ENCODE results near the gene HOXD12.
A peak's percentile ranks its signal among the peaks of the same experiment; 100 is the strongest.

HOXD12 gene

GRCh38 chr2:176087330-176088047 is 12.1 kb upstream of the HOXD12 start:
- TF ChIP-seq CTCF (conservative IDR thresholded peaks at IDR 0.05) = no peak
- peak overlapping the region; percentile 54 for H3K27ac ChIP-seq

- peak; percentile 93 for TF ChIP-seq CTCF (conservative IDR thresholded peaks at IDR 0.05)
- peak overlapping the region; percentile 54 for H3K27ac ChIP-seq
Measured at GRCh38 chr2:176088048-176088936, 11.3 kb upstream of the HOXD12 start.

DNA sequence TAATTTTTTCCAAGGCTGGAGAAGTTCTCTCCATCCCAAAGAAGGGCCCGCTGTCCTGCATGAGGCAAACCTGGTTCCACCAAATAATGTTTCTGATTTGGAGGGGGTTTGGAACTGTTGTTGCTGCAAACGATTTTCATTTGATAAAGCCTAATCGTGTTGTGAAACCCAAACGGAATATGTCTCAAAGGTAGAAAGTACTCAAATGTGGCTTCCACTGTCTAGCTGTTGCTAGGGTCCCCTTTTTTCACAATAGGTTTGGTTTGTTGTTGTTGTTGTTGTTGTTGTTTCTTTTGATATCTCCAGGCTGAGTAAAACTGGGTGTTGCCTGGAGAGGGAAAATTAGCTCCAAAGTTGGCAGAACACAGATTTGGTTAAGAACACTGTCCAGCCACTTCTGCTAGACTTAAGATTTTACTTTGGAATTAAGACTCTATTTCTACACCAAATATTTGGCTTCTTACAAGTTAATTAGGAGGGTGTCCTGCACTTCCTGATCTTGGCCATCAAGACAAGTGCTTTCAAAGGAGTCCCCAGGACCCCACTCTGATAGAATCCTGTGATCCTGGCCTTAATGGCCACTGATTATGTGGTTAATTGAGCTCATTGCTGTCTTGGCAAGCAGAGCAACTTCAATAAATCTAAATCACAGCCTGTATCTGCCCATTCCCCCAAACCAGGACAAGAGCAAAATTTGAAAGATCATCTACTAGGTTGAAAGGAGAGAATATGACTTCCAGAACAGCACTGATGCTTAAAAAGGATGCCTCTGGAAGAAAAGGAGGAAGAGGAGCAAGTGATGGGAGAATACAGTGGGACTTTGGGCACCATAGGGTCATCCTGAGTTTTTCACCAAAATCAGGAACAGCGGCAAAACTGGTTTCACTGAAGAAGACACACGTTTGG is 10.4 kb upstream of the HOXD12 start:
- H3K27ac ChIP-seq = no peak overlapping the region
- TF ChIP-seq CTCF (conservative IDR thresholded peaks at IDR 0.05) = no peak

- H3K27ac ChIP-seq = no peak overlapping the region
- TF ChIP-seq CTCF (conservative IDR thresholded peaks at IDR 0.05) = no peak
Measured at GRCh38 chr2:176089843-176090395, 9.7 kb upstream of the HOXD12 start.

GRCh38 chr2:176090862-176091261 is 8.7 kb upstream of the HOXD12 start:
- TF ChIP-seq CTCF (conservative IDR thresholded peaks at IDR 0.05) = no peak
- no peak overlapping the region for H3K27ac ChIP-seq

GRCh38 chr2:176091329-176092258 is 8.0 kb upstream of the HOXD12 start:
- TF ChIP-seq CTCF (conservative IDR thresholded peaks at IDR 0.05) = no peak

More at GRCh38 chr2:176091329-176092258, 8.0 kb upstream of the HOXD12 start:
- H3K27ac ChIP-seq = no peak overlapping the region
